GM04503 (cell line): Measurements from ENCODE around the gene CCDC63.

Experiments
- DNase-seq: peaks from one replicate; pipeline ENCODE4 v3.0.0-alpha.2; 2012; ENCODE audit warnings: low read depth

The CCDC63 gene

DNA sequence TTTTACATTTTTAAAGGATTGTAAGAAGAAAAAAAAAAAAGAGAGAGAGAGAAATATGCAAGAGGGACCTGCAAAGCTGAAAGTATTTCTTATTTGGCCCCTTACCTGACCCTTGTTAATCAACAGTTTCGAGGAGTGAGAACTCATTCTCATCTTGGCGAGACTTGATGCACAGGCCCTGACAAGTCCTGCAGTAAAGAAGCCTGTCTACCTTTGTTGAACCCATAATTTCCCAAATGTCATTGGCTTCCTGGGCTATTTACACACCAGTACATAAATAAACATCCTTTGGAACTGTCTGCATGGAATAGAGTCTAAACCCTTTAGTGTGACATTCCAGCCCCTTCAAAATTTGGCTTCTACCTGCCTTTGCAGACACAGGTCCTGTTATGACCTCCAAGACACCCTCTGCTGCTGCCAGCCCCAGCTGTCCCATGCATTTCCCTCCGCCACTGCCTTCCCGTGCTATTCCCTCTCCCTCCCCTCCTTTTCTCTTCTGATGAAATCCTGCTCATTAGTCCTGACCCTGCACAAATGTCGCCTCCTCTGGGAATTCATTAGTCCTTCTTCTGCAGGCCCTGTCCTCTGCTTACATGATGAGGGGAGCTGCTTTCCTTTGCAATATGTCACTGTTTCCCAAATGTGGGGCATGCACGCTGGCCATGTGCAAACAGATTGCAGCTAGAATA, 38.5 kb downstream of the CCDC63 start:
- DNase-seq, result no peak

DNA sequence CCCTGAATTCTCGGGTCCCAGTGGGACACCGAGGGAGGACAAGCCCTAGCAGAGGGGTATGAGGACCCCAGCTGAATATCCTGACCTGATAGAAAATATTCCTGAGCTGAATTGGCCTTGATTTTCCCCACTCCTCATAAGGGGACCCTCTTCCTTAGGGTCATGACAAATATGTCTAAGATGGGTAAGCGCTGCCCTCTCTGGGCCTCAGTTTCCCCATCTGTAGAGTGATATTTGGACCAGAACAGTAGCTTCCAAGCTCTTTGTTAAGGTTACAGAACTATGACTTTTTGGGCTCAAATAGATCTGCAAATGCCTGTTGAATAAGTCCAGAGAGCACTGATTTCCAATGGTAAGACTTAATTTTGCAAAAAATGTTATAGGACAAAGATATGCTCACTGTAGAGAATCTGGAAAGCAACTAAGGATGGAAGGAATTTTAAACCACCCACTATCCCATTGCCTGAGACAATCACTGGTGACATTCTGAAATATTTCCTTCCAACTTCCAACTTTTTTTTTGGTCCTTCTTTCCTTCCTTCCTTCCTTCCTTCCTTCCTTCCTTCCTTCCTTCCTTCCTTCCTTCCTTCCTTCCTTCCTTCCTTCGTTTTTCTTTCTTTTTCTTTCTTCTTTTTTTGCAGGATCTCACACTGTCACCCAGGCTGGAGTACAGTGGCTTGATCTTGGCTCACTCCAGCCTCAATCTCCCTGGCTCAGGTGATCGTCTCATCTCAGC, 41.6 kb downstream of the CCDC63 start:
- no peak for DNase-seq

DNA sequence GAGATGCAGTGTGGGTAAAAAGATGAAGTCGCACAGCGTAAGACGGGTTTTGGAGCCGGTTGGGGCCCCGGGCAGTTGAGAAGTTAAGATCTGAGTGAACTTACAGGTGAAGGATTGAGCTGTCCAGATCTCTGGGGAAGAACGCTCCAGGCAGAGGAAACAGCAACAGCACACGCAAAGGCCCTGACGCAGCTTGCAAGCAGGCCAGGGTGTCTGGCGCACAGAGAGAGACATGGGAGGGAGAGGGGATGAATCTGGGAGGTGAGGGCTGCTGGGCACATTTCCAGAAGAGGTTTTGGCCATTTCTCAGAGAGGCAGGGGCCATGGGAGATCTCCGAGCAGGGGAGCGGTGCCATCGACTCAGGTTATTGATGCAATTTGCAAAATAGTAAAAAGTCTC, 42.6 kb downstream of the CCDC63 start:
- DNase-seq, result no peak

DNA sequence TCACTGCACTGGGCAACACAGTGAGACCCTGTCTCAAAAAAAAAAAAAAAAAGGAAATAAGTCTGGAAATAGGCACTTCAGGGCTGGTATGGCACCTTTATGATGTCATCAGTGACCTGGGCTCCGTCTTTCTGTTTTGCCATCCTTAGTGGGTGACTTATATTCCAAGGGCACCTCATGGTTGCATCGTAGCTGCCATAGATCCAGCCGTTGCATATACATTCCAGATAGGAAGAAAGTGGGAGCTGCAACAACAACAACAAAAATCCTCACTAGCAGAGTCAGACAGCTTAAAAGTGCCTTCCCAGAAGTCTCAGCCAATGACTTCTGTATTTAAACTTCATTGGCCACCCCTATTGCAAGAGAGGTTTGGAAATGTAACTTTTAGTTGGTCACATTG, 47.2 kb downstream of the CCDC63 start:
- no peak for DNase-seq

DNA sequence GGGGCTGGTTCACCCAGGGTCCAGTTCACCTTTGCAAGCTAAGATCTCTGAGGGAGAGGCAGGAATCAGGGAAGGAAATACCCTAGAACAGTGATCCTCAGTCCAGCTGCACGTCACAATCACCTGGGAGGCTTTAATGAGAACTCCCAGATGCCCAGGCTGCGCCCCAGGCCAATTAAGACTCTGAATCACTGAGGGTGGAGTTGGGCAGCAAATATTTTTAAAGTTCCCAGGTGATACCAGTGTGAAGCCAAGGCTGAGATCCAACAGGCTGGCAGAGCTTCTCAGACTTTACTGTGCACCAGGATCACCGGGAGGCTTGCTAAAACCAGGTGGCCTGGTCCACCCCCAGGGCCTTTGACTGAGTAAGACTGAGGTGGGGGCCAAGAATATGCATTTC, 49.8 kb downstream of the CCDC63 start:
- no peak for DNase-seq

DNA sequence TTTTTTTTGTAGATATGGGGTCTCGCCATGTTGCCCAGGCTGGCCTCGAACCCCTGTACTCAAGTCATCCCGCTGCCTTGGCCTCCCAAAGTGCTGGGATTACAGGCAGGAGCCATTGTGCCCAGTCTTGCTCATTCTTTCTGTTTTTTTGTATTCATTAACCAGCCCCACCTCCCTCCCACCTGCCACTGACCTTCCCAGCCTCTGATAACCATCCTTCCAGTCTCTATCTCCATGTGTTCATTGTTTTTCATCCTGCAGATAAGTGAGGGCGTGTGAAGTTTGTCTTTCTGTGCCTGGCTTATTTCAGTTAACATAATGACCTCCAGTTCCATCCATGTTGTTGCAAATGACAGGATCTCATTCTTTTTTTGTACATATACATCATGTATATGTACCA, 54.6 kb downstream of the CCDC63 start:
- DNase-seq, result no peak

DNA sequence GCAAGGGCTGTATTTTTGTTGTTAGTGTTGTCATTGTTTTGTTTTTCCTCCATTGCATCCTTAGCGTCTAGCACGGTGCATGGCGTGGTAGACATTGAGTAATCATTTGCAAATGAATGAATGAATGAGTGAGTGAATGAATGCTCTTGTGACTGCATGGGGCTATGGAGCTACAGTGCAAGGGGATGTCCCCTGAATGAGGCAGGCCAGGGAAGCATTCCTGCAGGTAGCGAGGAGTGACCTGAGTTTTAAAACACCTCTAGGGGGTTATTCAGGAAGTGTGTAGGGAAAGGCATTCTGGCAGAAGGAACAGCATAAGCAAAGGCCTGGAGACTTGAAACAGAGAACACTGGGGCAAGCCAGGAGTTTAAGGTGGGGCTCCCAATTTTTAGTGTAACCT, 56.7 kb downstream of the CCDC63 start:
- DNase-seq, result no peak

DNA sequence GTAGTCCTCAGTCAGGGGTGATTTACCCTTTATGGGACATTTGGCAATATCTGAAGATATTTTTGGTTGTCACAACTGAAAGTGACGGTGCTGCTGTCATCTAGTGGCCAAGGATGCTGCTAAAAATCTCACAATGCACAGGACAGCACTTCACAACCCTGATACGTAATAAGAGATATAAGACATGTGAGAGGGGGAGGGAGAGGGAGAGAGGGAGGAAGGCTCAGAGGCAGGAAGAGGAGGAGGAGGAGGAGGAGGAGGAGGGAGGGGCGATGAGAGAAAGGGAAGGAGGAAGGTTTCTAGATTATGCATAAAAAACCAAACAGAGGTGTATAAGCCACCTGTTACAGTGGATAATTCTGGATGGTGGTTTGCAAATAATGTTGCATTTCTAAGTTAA, 59.3 kb downstream of the CCDC63 start:
- no peak for DNase-seq

DNA sequence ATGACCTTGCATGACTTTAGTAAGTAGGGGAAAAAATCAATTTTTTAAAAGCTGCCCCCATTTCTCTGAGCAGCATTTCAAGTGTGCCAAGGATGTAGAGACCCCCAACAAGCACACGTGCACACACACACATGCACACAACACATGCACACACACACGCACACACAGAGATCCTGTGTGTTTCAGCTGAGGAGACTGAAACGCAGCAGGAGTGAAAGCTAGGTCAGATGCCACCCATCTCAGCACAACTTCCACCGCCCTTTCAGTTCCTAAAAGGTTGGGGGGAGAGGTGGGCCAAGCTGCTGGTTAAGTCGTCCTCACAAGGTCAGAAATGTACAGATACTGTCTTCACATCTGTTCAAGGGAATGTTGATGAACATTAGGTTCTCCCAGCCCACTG, 59.7 kb downstream of the CCDC63 start:
- no peak for DNase-seq

DNA sequence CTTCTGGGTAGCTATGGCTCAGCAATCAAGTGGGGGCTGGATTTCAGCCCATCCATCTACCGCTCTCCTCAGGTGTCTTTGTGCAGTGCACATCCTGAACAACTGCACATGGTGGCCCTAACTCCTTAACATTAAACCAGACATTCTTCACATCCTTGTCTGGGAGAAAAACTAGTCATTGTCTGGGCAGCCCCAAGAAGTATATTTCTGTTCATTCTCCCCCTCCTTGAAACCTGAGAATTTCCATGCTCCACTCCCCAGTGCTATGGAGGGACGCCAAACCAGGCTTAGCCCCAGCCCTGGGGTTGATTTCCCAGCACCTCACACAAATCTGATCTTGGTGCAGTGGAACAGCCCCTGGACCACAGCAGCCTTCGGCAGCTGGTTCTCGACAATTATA, 60.2 kb downstream of the CCDC63 start:
- no peak for DNase-seq

DNA sequence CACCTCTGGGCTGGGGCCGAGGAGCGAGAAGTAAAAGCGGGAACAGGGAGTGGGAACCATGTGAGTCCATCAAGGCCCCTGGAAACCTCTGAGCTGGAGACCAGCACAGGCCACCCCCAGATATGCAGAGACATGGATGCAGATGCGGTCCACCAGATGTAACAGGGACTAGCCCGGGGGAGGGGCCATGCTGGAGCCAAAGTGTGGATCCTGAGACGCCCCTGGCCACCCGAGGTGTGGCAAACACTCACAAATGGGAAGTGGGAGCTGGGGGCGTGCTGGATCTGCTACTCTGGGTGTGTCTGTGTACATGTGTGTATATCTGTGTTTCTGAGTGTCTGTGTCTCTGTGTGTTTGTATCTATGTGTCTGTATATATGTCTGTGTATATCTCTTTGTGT, 60.8 kb downstream of the CCDC63 start:
- DNase-seq, result no peak

DNA sequence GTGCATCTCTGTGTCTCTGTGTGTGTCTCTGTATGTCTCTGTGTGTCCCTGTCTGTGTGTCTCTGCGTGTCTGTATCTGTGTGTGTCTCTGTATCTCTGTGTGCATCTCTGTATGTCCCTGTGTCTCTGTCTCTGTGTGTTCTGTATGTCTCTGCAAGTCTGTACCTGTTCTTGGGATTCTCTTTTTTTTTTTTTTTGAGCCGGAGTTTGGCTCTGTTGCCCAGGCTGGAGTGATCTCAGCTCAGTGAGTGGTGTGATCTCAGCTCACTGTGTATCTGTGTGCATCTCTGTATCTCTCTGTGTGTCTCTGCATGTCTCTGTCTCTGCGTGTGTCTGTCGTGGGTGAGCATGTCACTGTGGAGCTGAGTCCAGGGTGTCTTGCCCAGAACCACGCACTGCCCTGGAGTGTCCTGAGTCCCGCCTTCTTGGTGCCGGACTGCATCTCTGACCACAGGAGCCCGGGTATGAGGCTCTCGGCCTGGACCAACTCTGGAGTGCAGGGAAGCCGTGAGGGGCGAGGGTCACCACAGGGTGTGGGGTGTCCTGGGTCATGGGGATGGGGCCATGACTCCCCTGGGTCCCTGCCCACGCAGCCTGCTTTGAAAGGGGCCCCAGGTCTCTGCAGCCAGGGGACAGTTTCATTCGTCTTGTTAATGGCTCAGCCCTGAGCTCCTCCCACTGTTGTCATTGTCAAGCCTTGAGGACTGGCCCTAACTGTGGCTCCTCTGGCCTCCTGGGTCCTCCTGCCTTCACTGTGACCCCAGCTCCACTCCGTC, 61.8 kb downstream of the CCDC63 start:
- no peak for DNase-seq

DNA sequence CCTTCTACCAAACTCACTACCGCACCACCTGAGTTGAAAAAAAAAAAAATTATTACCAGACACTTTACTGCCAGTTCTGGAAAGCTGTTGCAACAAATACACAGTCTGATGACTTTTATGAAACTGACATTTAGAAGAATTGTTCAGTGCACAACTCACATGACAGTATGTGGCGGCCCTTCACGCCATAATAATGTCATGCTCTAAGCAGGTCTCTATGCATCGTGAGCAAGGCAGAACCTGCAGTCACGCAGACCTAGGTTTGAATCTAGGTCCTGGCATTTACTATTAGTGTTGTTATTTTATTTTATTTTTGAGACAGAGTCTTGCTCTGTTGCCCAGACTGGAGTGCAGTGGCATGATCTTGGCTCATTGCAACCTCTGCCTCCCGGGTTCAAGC, 65.5 kb downstream of the CCDC63 start:
- DNase-seq, result no peak

DNA sequence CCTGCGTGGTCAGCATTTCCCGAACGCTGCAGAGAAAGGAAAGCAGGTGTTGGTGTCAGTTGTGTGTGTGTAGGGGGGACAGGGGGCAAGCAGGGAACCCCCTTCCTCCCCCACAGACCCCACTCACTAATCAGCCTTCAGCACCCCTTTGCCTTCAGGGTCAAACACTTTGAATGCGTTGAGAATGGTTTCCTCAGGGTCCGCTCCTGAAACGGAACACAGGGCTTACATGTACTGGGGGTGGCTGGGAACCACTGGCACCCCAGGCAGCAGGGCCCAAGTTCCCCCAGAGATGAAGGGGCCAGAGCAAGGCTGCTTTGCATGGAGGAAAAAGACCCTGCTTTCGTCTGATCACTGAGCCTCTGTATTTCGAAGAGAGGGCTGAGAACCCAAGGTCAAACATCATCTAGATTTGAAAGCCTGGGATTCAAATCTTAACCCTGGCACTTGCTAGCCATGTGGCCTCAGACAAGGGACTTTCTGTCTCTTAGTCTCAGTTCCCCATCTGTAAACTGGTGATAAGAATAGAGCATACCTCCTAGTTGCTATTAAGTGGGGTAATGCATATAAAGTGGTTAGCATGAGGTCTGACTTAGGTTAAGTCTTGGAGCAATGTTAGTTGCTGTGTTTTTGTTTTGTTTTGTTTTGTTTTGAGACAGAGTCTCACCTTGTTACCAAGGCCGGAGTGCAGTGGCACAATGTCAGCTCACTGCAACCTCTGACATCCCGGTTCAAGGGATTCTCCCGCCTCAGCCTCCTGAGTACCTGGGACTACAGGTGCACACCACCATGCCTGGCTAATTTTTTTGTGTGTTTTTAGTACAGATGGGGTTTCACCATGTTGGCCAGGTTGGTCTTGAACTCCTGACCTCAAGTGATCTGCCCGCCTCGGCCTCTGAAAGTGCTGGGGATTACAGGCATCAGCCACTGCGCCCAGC, 66.6 kb downstream of the CCDC63 start:
- DNase-seq, result no peak

DNA sequence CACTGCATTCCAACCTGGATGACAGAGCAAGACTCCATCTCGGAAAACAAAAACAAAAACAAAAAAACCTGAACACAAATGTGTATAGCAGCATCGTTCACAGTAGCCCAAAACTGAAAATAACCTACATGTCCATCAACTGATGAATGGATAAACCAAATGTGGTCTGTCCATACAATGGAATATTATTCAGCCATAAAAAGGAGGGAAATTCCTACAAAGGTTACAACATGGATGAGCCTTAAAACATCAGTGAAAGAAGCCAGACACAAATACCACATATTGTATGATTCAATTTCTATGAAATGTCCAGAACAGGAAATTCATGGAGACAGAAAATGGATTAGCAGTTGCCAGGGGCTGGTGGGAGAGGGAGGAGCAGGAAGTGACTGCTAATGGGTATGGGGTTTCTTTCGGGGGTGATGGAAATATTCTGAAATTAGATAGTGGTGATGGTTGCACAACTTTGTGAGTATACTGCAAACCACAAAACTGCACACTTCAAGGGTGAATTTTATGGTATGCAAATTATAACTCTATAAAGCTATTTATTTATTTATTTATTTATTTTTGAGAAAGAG, 69.6 kb downstream of the CCDC63 start:
- DNase-seq, result no peak

DNA sequence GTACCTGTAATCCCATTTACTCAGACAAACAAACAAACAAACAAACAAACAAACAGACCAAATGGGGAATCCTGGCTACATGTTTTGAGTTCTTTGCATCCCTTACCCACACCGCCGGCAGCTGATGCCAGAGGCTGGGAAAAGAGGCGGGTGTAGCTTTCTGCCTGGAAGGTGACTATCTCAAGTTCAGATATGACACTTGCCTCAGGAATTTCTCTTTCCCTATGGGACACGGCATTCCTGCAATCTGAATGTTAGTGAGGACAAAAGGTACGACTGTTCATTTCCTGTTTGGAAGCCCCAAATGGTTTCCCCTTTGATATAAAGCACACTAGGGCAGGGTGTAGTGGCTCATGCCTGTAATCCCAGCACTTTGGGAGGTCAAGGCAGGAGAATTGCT, 70.7 kb downstream of the CCDC63 start:
- no peak for DNase-seq

DNA sequence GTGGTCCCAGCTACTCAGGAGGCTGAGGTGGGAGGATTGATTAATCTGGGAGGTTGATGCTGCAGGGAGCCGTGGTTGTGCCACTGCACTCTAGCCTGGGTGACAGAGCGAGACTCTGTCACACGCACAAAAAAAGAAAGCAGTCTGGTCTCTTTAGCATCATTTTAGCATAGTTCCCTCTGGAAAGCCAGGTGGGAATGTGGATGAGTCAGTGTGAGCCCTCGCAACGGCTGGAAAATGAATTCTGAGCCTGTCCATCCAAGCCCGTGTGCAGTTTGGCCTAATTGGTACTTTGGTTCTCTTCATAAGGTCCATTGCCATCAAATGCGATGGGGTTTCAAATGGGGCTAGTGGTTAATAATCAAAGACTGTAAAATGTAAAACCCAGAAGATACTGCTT, 71.2 kb downstream of the CCDC63 start:
- no peak for DNase-seq

DNA sequence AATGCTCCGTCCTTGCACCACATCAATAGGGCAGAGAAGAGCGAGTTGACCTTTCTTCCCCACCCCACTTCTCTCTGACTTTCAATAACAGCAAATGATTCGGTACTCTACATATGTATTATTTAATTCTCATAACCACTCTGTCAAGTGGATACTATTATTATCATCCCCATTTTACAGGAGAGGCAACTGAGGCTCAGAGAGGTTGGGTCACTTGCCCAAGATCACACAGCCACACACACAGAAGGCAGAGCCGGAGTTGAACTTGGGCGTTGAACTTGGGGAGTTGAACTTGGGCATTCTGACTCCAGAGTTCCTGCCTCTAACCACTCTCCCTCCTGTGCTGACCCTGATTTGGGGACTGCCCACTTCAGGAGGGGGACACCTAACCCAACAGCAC, 72.9 kb downstream of the CCDC63 start:
- DNase-seq, result no peak

DNA sequence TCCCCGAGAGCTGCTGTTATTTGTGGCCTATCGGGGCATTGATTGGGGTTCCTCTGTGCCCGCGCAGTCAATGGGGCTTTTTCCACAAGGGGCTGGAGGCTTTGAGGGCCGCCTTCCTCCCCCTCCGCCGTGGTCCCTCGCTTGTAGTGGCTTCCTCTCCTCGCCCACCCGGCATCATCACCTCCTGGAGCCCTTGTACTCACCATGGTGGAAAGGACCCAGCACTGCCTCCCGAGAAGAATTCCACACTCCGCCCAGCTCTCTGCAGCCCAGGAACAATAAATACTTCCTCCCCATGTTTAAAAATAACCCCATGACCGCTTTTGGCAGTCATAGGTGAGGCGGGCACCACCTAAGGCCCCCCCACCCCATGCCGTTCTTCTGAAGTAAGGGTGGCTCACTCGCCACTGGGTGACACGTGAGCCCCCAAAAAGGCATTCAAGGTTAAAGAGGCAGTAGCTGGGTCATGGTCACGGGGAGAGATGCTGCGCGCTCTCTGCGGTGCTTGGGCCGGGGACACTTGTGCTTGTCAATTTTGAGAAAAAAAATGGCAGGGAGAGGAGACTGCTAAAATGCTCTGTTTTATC, 73.6 kb downstream of the CCDC63 start, which contains the start of gene MYL2:
TSS of gene MYL2 (minus strand) at position 256 of the 587 bp plus-strand sequence. CDS start at position 206, 50 bp downstream.
- DNase-seq, result no peak

DNA sequence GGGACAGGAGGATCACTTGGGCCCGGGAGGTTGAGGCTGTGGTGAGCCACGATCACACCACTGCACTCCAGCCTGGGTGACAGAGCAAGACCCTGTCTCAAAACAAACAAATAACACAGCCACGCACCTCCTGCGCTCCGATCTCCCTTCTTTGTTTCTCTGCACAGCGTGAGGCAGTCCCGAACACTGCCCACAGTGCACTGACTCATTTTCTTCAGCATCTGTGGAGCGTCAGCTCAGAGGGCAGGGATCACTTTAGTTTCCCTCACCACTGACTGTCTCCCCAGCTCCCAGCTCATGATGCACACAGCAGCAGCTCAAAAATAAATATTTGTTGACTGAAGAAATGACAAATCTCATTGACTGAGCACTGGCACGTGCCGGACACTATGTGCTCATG, 74.5 kb downstream of the CCDC63 start:
- no peak for DNase-seq

DNA sequence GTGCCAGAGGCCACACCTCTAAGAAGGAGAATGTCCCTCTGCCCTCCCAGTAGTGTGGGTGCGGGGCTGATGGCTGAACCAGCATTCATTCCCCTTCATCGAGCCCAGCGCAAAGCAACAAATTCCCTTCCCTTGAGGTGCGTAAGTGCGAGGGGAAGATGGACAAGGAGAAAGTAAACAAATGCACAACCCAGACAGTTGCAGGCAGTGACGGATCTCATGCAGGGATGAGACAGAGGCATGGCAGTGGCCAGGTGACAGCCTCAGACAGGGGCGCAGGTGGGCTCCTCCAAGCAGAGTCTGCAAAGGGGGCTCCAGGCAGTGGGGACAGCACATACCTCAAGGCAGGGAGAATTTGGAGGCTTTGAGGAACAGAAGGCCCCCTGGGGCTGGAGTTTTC, 75.9 kb downstream of the CCDC63 start:
- DNase-seq, result no peak
